Medulla oblongata (tissue), 1 donor: Measurements from ENCODE around the gene CDK19.
"Not testable (repeated sequence)": the region's sequence is repeated elsewhere in the genome, so short reads cannot be mapped to it uniquely, and the experiment has no call there.

Experiments used
- DNase-seq: peaks from one replicate; pipeline ENCODE4 v3.0.0-alpha.2; 2015; ENCODE audit errors: extremely low spot score

The CDK19 gene

GRCh38 chr6:110587328-110587727 is 227.9 kb downstream of the CDK19 start:
- no peak for DNase-seq

GRCh38 chr6:110581679-110582078 is 233.6 kb downstream of the CDK19 start:
- DNase-seq: no peak

DNA sequence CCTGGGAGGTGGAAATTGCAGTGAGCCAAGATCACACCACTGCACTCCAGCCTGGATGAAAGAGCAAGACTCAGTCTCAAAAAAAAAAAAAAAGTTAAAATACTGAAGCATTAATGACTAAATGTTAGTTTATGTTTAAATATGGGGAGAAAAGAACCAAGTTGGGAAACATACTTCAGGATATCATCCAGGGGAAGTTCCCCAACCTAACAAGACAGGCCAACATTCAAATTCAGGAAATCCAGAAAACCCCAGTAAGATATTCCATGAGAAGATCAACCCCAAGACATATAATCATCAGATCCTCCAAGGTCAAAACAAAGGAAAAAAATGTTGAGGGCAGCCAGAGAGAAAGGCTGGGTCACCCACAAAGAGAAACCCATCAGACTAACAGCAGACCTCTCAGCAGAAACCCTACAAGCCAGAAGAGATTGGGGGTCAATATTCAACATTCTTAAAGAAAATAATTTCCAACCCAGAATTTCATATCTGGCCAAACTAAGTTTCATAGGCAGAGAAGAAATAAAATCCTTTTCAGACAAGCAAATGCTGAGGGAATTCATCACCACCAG is 237.6 kb downstream of the CDK19 start:
- DNase-seq: not testable (repeated sequence)

DNA sequence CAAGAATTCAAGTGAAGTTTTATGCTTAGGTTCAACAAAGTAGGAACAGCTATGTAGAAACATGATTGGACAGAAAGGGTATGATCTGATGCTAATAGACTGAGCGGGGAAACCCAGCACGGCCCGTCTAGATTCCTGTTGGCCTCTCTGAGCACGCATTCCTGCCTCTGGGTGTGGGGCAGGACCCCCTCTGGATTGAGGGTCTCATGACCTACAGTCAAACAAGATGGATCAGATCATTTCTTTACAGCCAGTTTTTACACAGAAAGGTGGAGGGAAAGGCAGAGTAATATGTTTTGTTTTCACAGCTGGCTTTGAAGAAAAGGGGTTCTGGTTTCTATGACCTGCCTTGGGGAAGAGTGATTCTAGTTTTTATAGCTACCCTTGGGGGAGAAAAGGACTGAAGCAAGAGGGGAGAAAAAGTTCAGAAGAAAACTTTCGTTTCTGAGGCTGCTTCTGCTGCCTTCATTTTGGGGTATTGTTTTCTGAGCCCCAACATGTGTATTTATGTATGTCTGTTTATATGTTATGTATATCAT is 239.3 kb downstream of the CDK19 start:
- no peak for DNase-seq

GRCh38 chr6:110574817-110575216 is 240.5 kb downstream of the CDK19 start:
- DNase-seq: no peak

DNA sequence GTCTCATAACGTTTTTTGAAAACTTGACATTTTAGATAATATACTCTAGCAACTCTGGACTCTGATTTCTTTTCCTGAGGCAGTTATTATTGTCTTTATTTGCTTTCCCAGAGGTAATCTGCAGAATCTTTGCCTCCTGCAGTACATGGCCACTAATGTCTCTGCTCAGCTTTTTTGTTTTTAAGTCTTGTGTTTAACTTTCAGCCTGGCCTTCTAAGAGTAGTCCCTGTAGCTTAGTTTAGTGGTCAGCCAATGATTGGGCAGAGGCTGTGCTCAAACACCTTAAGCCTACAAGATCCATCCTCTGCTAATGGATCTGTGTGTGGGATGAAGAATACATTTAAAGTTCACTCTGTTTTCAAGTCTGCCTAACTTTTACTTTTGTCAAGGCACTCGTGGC is 241.7 kb downstream of the CDK19 start:
- no peak for DNase-seq

GRCh38 chr6:110573136-110573535 is 242.1 kb downstream of the CDK19 start:
- no peak for DNase-seq

GRCh38 chr6:110567957-110568696 is 247.1 kb downstream of the CDK19 start:
- no peak for DNase-seq

DNA sequence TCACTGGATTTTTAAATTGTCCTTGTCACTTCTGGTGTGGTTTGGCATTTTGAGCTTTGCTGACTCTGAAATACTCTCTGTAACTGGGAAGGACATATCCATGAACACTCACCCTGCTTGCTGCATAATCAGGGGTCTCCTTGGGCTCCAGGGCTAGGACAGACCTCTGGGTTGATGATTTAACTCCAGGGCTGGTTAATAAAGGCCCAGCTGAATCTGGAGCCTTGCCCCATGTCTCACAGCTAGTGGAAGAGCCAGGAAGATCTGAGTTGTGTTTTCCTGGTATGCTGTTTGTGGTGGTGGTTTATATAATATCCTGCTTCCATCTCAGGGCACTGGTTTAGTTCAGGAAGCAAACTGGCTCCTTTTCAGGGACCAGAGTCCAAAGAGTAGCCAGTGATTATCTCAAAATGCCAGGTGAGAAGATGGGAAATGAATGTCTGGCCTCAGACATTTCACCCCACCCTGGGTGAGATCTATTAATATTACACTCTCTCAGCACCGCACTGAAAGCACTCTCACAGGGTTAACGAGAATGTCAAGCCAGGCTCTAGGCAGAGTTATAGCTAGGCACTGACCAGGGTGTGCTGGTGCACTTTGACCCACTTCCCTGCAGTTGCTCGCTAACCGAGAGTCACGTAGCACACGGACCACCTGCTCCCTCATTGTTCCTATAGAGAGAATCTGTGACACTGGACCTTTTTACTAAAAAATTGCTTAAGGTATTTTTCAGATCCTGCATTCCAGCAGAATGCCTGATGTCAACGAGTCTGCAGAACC is 248.7 kb downstream of the CDK19 start:
- DNase-seq: no peak

GRCh38 chr6:110564703-110565421 is 250.4 kb downstream of the CDK19 start:
- DNase-seq: no peak

- DNase-seq: no peak
Observed at GRCh38 chr6:110563711-110564110, 251.6 kb downstream of the CDK19 start.

- no peak for DNase-seq
Observed at GRCh38 chr6:110562316-110562915, 252.9 kb downstream of the CDK19 start.

DNA sequence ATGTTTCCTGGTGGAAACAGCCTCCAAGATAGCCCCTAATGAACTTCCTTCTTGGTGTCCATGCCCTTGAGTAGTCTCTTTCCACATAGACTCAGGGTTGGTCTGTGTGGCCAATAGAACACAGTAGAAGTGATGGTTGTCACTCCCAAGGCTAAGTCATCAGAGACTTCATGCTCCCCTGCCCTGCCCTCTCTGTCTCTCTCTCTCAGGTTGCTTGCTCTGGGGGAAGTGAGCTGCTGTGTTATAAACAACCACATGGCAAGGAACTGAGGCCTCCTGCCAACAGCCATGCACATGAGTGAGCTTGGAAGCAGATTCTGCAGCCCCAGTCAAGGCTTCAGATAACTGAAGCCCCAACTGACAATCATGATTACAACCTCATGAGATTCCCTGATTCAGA is 253.6 kb downstream of the CDK19 start:
- no peak for DNase-seq

GRCh38 chr6:110561008-110561396 is 254.3 kb downstream of the CDK19 start:
- no peak for DNase-seq

- DNase-seq: no peak
Observed at GRCh38 chr6:110560239-110561007, 254.8 kb downstream of the CDK19 start.
